Gastrocnemius medialis (tissue), 4 donors: ENCODE data around the gene C1orf141. TPM values are rescaled to one million over a fixed set of nuclear protein-coding genes. Genes with fewer than 3 reads are reported as not detected.
A peak's percentile ranks its signal among the peaks of the same experiment; 100 is the strongest.

Source experiments
- ATAC-seq, 2 donors: fragments of 150-250 bp; one replicate each; pipeline ENCODE4 v1.9.1; 2016
- DNase-seq, 2 donors: peaks; one replicate each; pipeline ENCODE4 v3.0.0-alpha.2; 2019
- H3K27ac ChIP-seq, 4 donors: fragments of 200-600 bp; sonication (generic); 1 replicate in 1 of 4; 2 replicates in 3 of 4; pipeline ENCODE4 v1.5.1; 2016 to 2018; ENCODE audit warnings: mild to moderate bottlenecking in 2 of 4, moderate library complexity in 1 of 4
- H3K27me3 ChIP-seq, 3 donors: fragments of 200-600 bp; sonication (generic) in 2 of 3; 1 replicate in 1 of 3; 2 replicates in 2 of 3; pipeline versions ENCODE4 v1.5.1 to v1.6.0; 2016 to 2019; ENCODE audit warnings: mild to moderate bottlenecking in 1 of 3, moderate library complexity in 1 of 3
- H3K36me3 ChIP-seq, 2 donors: fragments of 200-600 bp; sonication (generic) in 1 of 2; one replicate each; pipeline ENCODE4 v1.5.1; 2017 to 2018
- H3K4me1 ChIP-seq, 2 donors: fragments of 200-600 bp; sonication (generic) in 1 of 2; one replicate each; pipeline ENCODE4 v1.5.1; 2016 to 2017; ENCODE audit warnings: mild to moderate bottlenecking in 2 of 2
- H3K4me3 ChIP-seq, 4 donors: fragments of 200-600 bp; sonication (generic) in 3 of 4; 1 replicate in 1 of 4; 2 replicates in 3 of 4; pipeline ENCODE4 v1.5.1; 2016 to 2019; ENCODE audit warnings: mild to moderate bottlenecking in 2 of 4
- H3K9me3 ChIP-seq, 3 donors: fragments of 200-600 bp; sonication (generic) in 2 of 3; 1 replicate in 1 of 3; 2 replicates in 2 of 3; pipeline ENCODE4 v1.5.1; 2016 to 2019
- CTCF ChIP-seq, 5 experiments: fragments of 450-650 bp in 3 of 5; fragments of 200-600 bp in 2 of 5; sonication (generic) in 2 of 5; IDR thresholded peaks in 4 of 5; conservative IDR thresholded peaks in 1 of 5; 1 replicate in 4 of 5; 2 replicates in 1 of 5; pipeline ENCODE4 v1.5.1; 2016 to 2019; ENCODE audit warnings: antibody characterized with exemption in 5 of 5, mild to moderate bottlenecking in 3 of 5, moderate library complexity in 3 of 5
- POLR2A ChIP-seq, 2 donors: fragments of 450-650 bp; IDR thresholded peaks; one replicate each; pipeline ENCODE4 v1.6.1; 2017; ENCODE audit warnings: antibody characterized with exemption in 2 of 2, mild to moderate bottlenecking in 2 of 2, moderate library complexity in 2 of 2
- in situ Hi-C, 4 donors: fragments of 200-750 bp; cut with MboI; loops; one replicate each; pipeline versions ENCODE4 v1.15.0 to v1.8.0; 2017; ENCODE audit warnings: low sequenced_read_pairs in 4 of 4
- intact Hi-C: fragments of 100-400 bp; cut with DNase I; formaldehyde crosslinking; loops from one replicate; pipeline ENCODE4 v1.15.1; 2023; ENCODE audit warnings: low total_unique reads
- total RNA-seq, 4 donors: library from RNA; depleted of rRNA; stranded (reverse); fragments of >200 nt; gene quantifications; one replicate each; pipeline versions ENCODE4 v1.1.0 to v1.2.3, GENCODE V29; 2016

The C1orf141 gene
- not detected for total RNA-seq

- ATAC-seq (no peak), DNase-seq (no peak)
- Histone ChIP-seq H3K27me3 (no peaks in the 10 kb centered on the region), H3K4me3 (peak within 1 kb of the TSS; percentile 29 to 46 (median 44)), H3K36me3 (no peaks in the 10 kb centered on the region), H3K4me1 (peaks cover 0 to 6% of the 10 kb centered on the region in 2 donors), H3K27ac (no peak within 1 kb of the TSS), H3K9me3 (no peaks in the 10 kb centered on the region)
- TF ChIP-seq POLR2A (IDR thresholded peaks at IDR 0.05) = no peak
- no peak for TF ChIP-seq CTCF (IDR thresholded peaks at IDR 0.05 in 4 of 5, conservative IDR thresholded peaks at IDR 0.05 in 1 of 5)
- intact Hi-C loops = no loop called here
- in situ Hi-C loops = no loop called here
Measured at GRCh38 chr1:67134695-67135094, at the start of gene C1orf141. C1orf141 (minus strand) TSS chr1:67134970; CDS start chr1:67127240, 7,730 bp downstream.

- Histone ChIP-seq H3K9me3 (no peaks in the 10 kb centered on the region), H3K4me1 (no peaks in the 10 kb centered on the region)
- DNase-seq = no peak
Measured at GRCh38 chr1:67175530-67176087, 40.8 kb upstream of the C1orf141 start.

GRCh38 chr1:67174716-67175284 lies 40.0 kb upstream of the C1orf141 start:
- no peaks in the 10 kb centered on the region for H3K36me3 ChIP-seq
- H3K27ac ChIP-seq = no peak overlapping the region
- intact Hi-C loops (no loop called here), in situ Hi-C loops (no loop called here)
- no peaks in the 10 kb centered on the region for H3K4me1 ChIP-seq
- no peak overlapping the region for H3K4me3 ChIP-seq
- TF ChIP-seq POLR2A (IDR thresholded peaks at IDR 0.05) (no peak), CTCF (IDR thresholded peaks at IDR 0.05 in 4 of 5, conservative IDR thresholded peaks at IDR 0.05 in 1 of 5) (no peak)
- DNase-seq (no peak), ATAC-seq (no peak)
- H3K9me3 ChIP-seq = no peaks in the 10 kb centered on the region
- H3K27me3 ChIP-seq = no peaks in the 10 kb centered on the region

More at GRCh38 chr1:67175530-67176087, 40.8 kb upstream of the C1orf141 start:
- no peaks in the 10 kb centered on the region for H3K27me3 ChIP-seq
- no peaks in the 10 kb centered on the region for H3K36me3 ChIP-seq
- TF ChIP-seq CTCF (IDR thresholded peaks at IDR 0.05 in 4 of 5, conservative IDR thresholded peaks at IDR 0.05 in 1 of 5) (no peak), POLR2A (IDR thresholded peaks at IDR 0.05) (no peak)
- in situ Hi-C loops = no loop called here
- intact Hi-C loops = no loop called here
- no peak overlapping the region for H3K4me3 ChIP-seq
- no peak for ATAC-seq
- H3K27ac ChIP-seq = no peak overlapping the region

- Histone ChIP-seq H3K27ac (no peak overlapping the region), H3K9me3 (no peaks in the 10 kb centered on the region), H3K4me1 (no peaks in the 10 kb centered on the region), H3K4me3 (no peak overlapping the region), H3K27me3 (no peaks in the 10 kb centered on the region), H3K36me3 (no peaks in the 10 kb centered on the region)
- ATAC-seq = no peak
- TF ChIP-seq POLR2A (IDR thresholded peaks at IDR 0.05) = no peak
- no peak for TF ChIP-seq CTCF (IDR thresholded peaks at IDR 0.05 in 4 of 5, conservative IDR thresholded peaks at IDR 0.05 in 1 of 5)
- in situ Hi-C loops (no loop called here), intact Hi-C loops (no loop called here)
- no peak for DNase-seq
Measured at GRCh38 chr1:67173988-67174387, 39.2 kb upstream of the C1orf141 start.
